ENCODE measurements around the gene ZNF277. TPM values are rescaled to one million over a fixed set of nuclear protein-coding genes. Genes with fewer than 3 reads are reported as not detected.

The ZNF277 gene
- total and polyA plus RNA-seq, 2 donors (not counting 3 experiments of a cell fraction or from before 2014, with no cell fraction given): 7.8 to 22.6 TPM

GRCh38 chr7:112212571-112212970, 6.1 kb downstream of the ZNF277 start:
- BruUV-seq (replicated peaks): no TSS peak
- Histone ChIP-seq H2AFZ (ENCODE audit: low read depth, low read length) (no peak overlapping the region), H3K4me3 (replicated peaks in 1 of 3; ENCODE audit: insufficient read depth in 1 of 3, low read depth in 1 of 3, low read length in 3 of 3) (no peak overlapping the region), H3K36me3 (ENCODE audit: control insufficient read depth in 2 of 2, extremely low read depth in 1 of 2, insufficient read depth in 2 of 2, low read length in 2 of 2) (no peaks in the 10 kb centered on the region), H3K27me3 (ENCODE audit: control insufficient read depth in 2 of 2, insufficient read depth in 2 of 2, low read length in 2 of 2) (no peaks in the 10 kb centered on the region), H3K9ac (replicated peaks; ENCODE audit: extremely low read depth, insufficient read depth, low read length) (no peak overlapping the region), H3K27ac (ENCODE audit: insufficient read depth, low read depth, low read length) (no peak overlapping the region), H3K79me2 (ENCODE audit: control insufficient read depth, insufficient read depth, low read length) (peaks cover 32% of the 10 kb centered on the region), H3K4me1 (ENCODE audit: control insufficient read depth, extremely low read depth, insufficient read depth, low read length) (no peaks in the 10 kb centered on the region), H3K9me3 (replicated peaks; ENCODE audit: control insufficient read depth, insufficient read depth, low read length) (no peaks in the 10 kb centered on the region), H3K9me1 (replicated peaks; ENCODE audit: control insufficient read depth, extremely low read depth, insufficient read depth, low read length) (no peaks in the 10 kb centered on the region), H4K20me1 (replicated peaks; ENCODE audit: control insufficient read depth, extremely low read depth, insufficient read depth, low read length) (peaks cover 2% of the 10 kb centered on the region), H3K4me2 (ENCODE audit: insufficient read depth, low read length) (no peak overlapping the region)
- POLR2A ChIA-PET: no interaction called here
- no peak for FAIRE-seq
- TF ChIP-seq MYC (IDR thresholded peaks at IDR 0.05; ENCODE audit: low read depth, low read length) (no peak), POLR2AphosphoS5 (IDR thresholded peaks at IDR 0.05; ENCODE audit: insufficient read depth, low read depth, low read length) (no peak), MAX (IDR thresholded peaks at IDR 0.05; ENCODE audit: insufficient read depth, insufficient read length) (no peak), EZH2 (IDR thresholded peaks at IDR 0.05; ENCODE audit: borderline replicate concordance, low read depth, low read length, severe bottlenecking) (no peak), JUN (IDR thresholded peaks at IDR 0.05; ENCODE audit: borderline replicate concordance, insufficient read depth, insufficient read length, low read depth) (no peak), POLR2A (IDR thresholded peaks at IDR 0.05; ENCODE audit: low read depth, low read length) (no peak), FOS (IDR thresholded peaks at IDR 0.05; ENCODE audit: borderline replicate concordance, insufficient read depth, low read length) (no peak), GATA2 (IDR thresholded peaks at IDR 0.05; ENCODE audit: insufficient read depth, insufficient read length, low read depth, low read length) (no peak)
- TF ChIP-seq, protein P1, sequence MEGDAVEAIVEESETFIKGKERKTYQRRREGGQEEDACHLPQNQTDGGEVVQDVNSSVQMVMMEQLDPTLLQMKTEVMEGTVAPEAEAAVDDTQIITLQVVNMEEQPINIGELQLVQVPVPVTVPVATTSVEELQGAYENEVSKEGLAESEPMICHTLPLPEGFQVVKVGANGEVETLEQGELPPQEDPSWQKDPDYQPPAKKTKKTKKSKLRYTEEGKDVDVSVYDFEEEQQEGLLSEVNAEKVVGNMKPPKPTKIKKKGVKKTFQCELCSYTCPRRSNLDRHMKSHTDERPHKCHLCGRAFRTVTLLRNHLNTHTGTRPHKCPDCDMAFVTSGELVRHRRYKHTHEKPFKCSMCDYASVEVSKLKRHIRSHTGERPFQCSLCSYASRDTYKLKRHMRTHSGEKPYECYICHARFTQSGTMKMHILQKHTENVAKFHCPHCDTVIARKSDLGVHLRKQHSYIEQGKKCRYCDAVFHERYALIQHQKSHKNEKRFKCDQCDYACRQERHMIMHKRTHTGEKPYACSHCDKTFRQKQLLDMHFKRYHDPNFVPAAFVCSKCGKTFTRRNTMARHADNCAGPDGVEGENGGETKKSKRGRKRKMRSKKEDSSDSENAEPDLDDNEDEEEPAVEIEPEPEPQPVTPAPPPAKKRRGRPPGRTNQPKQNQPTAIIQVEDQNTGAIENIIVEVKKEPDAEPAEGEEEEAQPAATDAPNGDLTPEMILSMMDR (IDR thresholded peaks at IDR 0.05; ENCODE audit: extremely low read depth in 1 of 2, insufficient read depth in 1 of 2, low read depth in 1 of 2, low read length in 2 of 2): no peak
- DNase-seq (ENCODE audit: low read depth, low spot score): no peak
- dilution Hi-C loops (cut with MboI; ENCODE audit: extremely low pct_ligation_motif_present, low sequenced_read_pairs): no loop called here
- intact Hi-C loops (cut with micrococcal nuclease): no loop called here
- CTCF ChIA-PET: interaction anchor here (0.8 kb wide), 1 partner anchor 14 kb away, joined by 3 read pairs; no protein-coding TSS in a partner anchor

Measured in endothelial cell of umbilical vein (primary cell).